Parathyroid adenoma (tissue), 2 donors: Measurements from ENCODE around the gene CAT.

Experiments
- H2AFZ ChIP-seq: fragments of 300-600 bp; sonication (generic); one replicate; pipeline ENCODE4 v1.7.0; 2017; ENCODE audit warnings: antibody characterized with exemption, mild to moderate bottlenecking
- H3K27ac ChIP-seq: fragments of 300-600 bp; sonication (generic); one replicate; pipeline ENCODE4 v1.7.0; 2017
- H3K27me3 ChIP-seq: fragments of 300-600 bp; sonication (generic); one replicate; pipeline ENCODE4 v1.7.0; 2017; ENCODE audit warnings: low read length; ENCODE audit not compliant: control insufficient read depth, insufficient read depth
- H3K36me3 ChIP-seq: fragments of 300-600 bp; sonication (generic); one replicate; pipeline ENCODE4 v1.7.0; 2017; ENCODE audit warnings: low read length; ENCODE audit not compliant: control insufficient read depth, insufficient read depth
- H3K4me1 ChIP-seq: fragments of 300-600 bp; sonication (generic); one replicate; pipeline ENCODE4 v1.7.0; 2017; ENCODE audit warnings: control low read depth
- H3K4me2 ChIP-seq: fragments of 300-600 bp; sonication (generic); one replicate; pipeline ENCODE4 v1.7.0; 2017; ENCODE audit warnings: low read length
- H3K4me3 ChIP-seq: fragments of 300-600 bp; sonication (generic); one replicate; pipeline ENCODE4 v1.7.0; 2017; ENCODE audit warnings: low read depth, low read length
- H3K79me2 ChIP-seq: fragments of 300-600 bp; sonication (generic); one replicate; pipeline ENCODE4 v1.7.0; 2017; ENCODE audit warnings: control low read depth
- H3K9ac ChIP-seq: fragments of 300-600 bp; sonication (generic); one replicate; pipeline ENCODE4 v1.7.0; 2017; ENCODE audit warnings: mild to moderate bottlenecking
- H3K9me3 ChIP-seq: fragments of 300-600 bp; sonication (generic); one replicate; pipeline ENCODE4 v1.7.0; 2017; ENCODE audit warnings: low read length; ENCODE audit not compliant: control insufficient read depth
- CTCF ChIP-seq: fragments of 300-600 bp; sonication (generic); IDR thresholded peaks from one replicate; pipeline ENCODE4 v1.7.0; 2017; ENCODE audit warnings: antibody characterized with exemption, mild to moderate bottlenecking
- donor health status: primary hyperparathyroidism.

CAT gene

GRCh38 chr11:34397811-34398210 lies 40.9 kb upstream of the CAT start:
- Histone ChIP-seq H3K27ac (no peak overlapping the region), H3K4me3 (no peak overlapping the region), H3K79me2 (no peaks in the 10 kb centered on the region), H3K4me2 (no peak overlapping the region), H3K4me1 (no peaks in the 10 kb centered on the region), H3K9me3 (no peaks in the 10 kb centered on the region), H3K9ac (no peak overlapping the region), H3K36me3 (no peaks in the 10 kb centered on the region), H2AFZ (no peak overlapping the region), H3K27me3 (no peaks in the 10 kb centered on the region)
- TF ChIP-seq CTCF = no peak

- Histone ChIP-seq H3K27ac (no peak overlapping the region), H3K4me1 (no peaks in the 10 kb centered on the region), H3K9ac (no peak overlapping the region), H3K36me3 (no peaks in the 10 kb centered on the region), H3K4me3 (no peak overlapping the region), H3K4me2 (no peak overlapping the region), H2AFZ (no peak overlapping the region), H3K9me3 (no peaks in the 10 kb centered on the region), H3K79me2 (no peaks in the 10 kb centered on the region), H3K27me3 (no peaks in the 10 kb centered on the region)
- TF ChIP-seq CTCF = no peak
Measured at GRCh38 chr11:34403431-34403830, 35.3 kb upstream of the CAT start.

GRCh38 chr11:34404280-34404679 lies 34.5 kb upstream of the CAT start:
- no peaks in the 10 kb centered on the region for H3K9me3 ChIP-seq
- no peaks in the 10 kb centered on the region for H3K36me3 ChIP-seq
- H3K4me2 ChIP-seq = no peak overlapping the region
- no peaks in the 10 kb centered on the region for H3K79me2 ChIP-seq
- H3K4me3 ChIP-seq = no peak overlapping the region
- no peaks in the 10 kb centered on the region for H3K4me1 ChIP-seq
- no peak for TF ChIP-seq CTCF
- H3K27me3 ChIP-seq = no peaks in the 10 kb centered on the region
- H3K9ac ChIP-seq = no peak overlapping the region
- no peak overlapping the region for H2AFZ ChIP-seq
- H3K27ac ChIP-seq = no peak overlapping the region

GRCh38 chr11:34405079-34405858 lies 33.5 kb upstream of the CAT start:
- Histone ChIP-seq H3K9me3 (no peaks in the 10 kb centered on the region), H3K4me1 (no peaks in the 10 kb centered on the region), H3K79me2 (no peaks in the 10 kb centered on the region), H3K27ac (no peak overlapping the region), H3K9ac (no peak overlapping the region), H2AFZ (no peak overlapping the region), H3K36me3 (no peaks in the 10 kb centered on the region), H3K27me3 (no peaks in the 10 kb centered on the region), H3K4me2 (no peak overlapping the region), H3K4me3 (no peak overlapping the region)
- no peak for TF ChIP-seq CTCF

- no peaks in the 10 kb centered on the region for H3K79me2 ChIP-seq
Measured at GRCh38 chr11:34406413-34406812, 32.3 kb upstream of the CAT start.

More at GRCh38 chr11:34406413-34406812, 32.3 kb upstream of the CAT start:
- Histone ChIP-seq H3K4me3 (no peak overlapping the region), H3K9ac (no peak overlapping the region), H3K4me1 (no peaks in the 10 kb centered on the region), H3K27me3 (no peaks in the 10 kb centered on the region), H2AFZ (no peak overlapping the region), H3K36me3 (no peaks in the 10 kb centered on the region), H3K9me3 (no peaks in the 10 kb centered on the region), H3K4me2 (no peak overlapping the region), H3K27ac (no peak overlapping the region)
- no peak for TF ChIP-seq CTCF
